Osteocyte (in vitro differentiated cells): Measurements from ENCODE around the gene MEGF10. TPM values are rescaled to one million over a fixed set of nuclear protein-coding genes. Genes with fewer than 3 reads are reported as not detected.
A peak's percentile ranks its signal among the peaks of the same experiment; 100 is the strongest.

Experiments used
- DNase-seq: peaks from one replicate; pipeline ENCODE4 v3.0.0; 2021; ENCODE audit warnings: mixed read lengths; ENCODE audit not compliant: unreplicated experiment; ENCODE audit errors: extremely low spot score
- H3K27ac Mint-ChIP-seq: one replicate; pipeline ENCODE4 v1.8.0; 2021; ENCODE audit warnings: mild to moderate bottlenecking, mixed read lengths; ENCODE audit not compliant: unreplicated experiment
- H3K27me3 Mint-ChIP-seq: one replicate; pipeline ENCODE4 v1.8.0; 2021; ENCODE audit warnings: mixed read lengths; ENCODE audit not compliant: unreplicated experiment
- H3K36me3 Mint-ChIP-seq: one replicate; pipeline ENCODE4 v1.8.0; 2021; ENCODE audit warnings: mixed read lengths; ENCODE audit not compliant: unreplicated experiment
- H3K4me1 Mint-ChIP-seq: one replicate; pipeline ENCODE4 v1.8.0; 2021; ENCODE audit warnings: mixed read lengths; ENCODE audit not compliant: unreplicated experiment
- H3K4me3 Mint-ChIP-seq: one replicate; pipeline ENCODE4 v1.8.0; 2021; ENCODE audit warnings: mild to moderate bottlenecking, moderate library complexity, mixed read lengths; ENCODE audit not compliant: unreplicated experiment
- H3K9me3 Mint-ChIP-seq: one replicate; pipeline ENCODE4 v1.8.0; 2021; ENCODE audit warnings: mixed read lengths; ENCODE audit not compliant: unreplicated experiment
- total RNA-seq: library from RNA; stranded (reverse); gene quantifications from 2 replicates; pipeline ENCODE4 v1.2.1, GENCODE V29; 2021
- TF ChIP-seq, protein P1 (sequence below): fragments of 200-600 bp; sonication (generic); IDR thresholded peaks from 2 replicates; pipeline ENCODE4 v1.5.0; 2021; ENCODE audit warnings: antibody characterized with exemption, mild to moderate bottlenecking, moderate library complexity

The MEGF10 gene
- total RNA-seq, 1 donor from 2014 or later, result 39.8 TPM

- H3K27me3 Mint-ChIP-seq, result peaks cover 2% of the 10 kb centered on the region
- TF ChIP-seq, protein P1, sequence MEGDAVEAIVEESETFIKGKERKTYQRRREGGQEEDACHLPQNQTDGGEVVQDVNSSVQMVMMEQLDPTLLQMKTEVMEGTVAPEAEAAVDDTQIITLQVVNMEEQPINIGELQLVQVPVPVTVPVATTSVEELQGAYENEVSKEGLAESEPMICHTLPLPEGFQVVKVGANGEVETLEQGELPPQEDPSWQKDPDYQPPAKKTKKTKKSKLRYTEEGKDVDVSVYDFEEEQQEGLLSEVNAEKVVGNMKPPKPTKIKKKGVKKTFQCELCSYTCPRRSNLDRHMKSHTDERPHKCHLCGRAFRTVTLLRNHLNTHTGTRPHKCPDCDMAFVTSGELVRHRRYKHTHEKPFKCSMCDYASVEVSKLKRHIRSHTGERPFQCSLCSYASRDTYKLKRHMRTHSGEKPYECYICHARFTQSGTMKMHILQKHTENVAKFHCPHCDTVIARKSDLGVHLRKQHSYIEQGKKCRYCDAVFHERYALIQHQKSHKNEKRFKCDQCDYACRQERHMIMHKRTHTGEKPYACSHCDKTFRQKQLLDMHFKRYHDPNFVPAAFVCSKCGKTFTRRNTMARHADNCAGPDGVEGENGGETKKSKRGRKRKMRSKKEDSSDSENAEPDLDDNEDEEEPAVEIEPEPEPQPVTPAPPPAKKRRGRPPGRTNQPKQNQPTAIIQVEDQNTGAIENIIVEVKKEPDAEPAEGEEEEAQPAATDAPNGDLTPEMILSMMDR, result no peak
- H3K27ac Mint-ChIP-seq, result no peak overlapping the region
- no peak for DNase-seq
- H3K36me3 Mint-ChIP-seq, result peaks cover 16% of the 10 kb centered on the region
- no peak overlapping the region for H3K4me3 Mint-ChIP-seq
- H3K4me1 Mint-ChIP-seq, result peaks cover 29% of the 10 kb centered on the region
- H3K9me3 Mint-ChIP-seq, result no peaks in the 10 kb centered on the region
Observed at GRCh38 chr5:127398508-127398907, 107.9 kb downstream of the MEGF10 start.

DNA sequence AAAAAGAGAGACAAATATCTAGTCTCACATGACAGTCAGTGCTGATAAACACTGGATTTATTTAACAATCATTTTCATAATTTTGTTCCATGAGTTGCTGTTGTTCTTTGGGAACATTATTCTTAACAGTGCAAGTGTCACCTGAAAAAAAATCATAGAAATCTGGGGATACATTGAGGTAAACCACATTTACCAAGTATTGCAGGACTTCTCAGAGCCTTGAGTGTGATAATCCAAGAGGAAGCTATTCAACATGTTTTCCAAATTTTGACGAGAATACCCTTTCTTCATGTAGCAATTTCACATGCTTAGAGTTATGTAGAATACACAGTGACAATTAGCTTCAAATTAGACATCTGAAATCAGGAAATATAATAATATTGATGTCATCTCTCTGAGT lies 108.5 kb downstream of the MEGF10 start:
- peaks cover 16% of the 10 kb centered on the region for H3K36me3 Mint-ChIP-seq
- no peak overlapping the region for H3K27ac Mint-ChIP-seq
- H3K9me3 Mint-ChIP-seq, result no peaks in the 10 kb centered on the region
- TF ChIP-seq, protein P1, result no peak
- no peak overlapping the region for H3K4me3 Mint-ChIP-seq
- no peak for DNase-seq
- H3K4me1 Mint-ChIP-seq, result peaks cover 29% of the 10 kb centered on the region
- H3K27me3 Mint-ChIP-seq, result peaks cover 2% of the 10 kb centered on the region

- peaks cover 18% of the 10 kb centered on the region for H3K36me3 Mint-ChIP-seq
- H3K27ac Mint-ChIP-seq, result peak overlapping the region; percentile 59
- DNase-seq, result no peak
- H3K4me3 Mint-ChIP-seq, result no peak overlapping the region
- no peaks in the 10 kb centered on the region for H3K27me3 Mint-ChIP-seq
- H3K9me3 Mint-ChIP-seq, result no peaks in the 10 kb centered on the region
- TF ChIP-seq, protein P1, result no peak
- H3K4me1 Mint-ChIP-seq, result peaks cover 29% of the 10 kb centered on the region
Observed at GRCh38 chr5:127400539-127400938, 109.9 kb downstream of the MEGF10 start.

DNA sequence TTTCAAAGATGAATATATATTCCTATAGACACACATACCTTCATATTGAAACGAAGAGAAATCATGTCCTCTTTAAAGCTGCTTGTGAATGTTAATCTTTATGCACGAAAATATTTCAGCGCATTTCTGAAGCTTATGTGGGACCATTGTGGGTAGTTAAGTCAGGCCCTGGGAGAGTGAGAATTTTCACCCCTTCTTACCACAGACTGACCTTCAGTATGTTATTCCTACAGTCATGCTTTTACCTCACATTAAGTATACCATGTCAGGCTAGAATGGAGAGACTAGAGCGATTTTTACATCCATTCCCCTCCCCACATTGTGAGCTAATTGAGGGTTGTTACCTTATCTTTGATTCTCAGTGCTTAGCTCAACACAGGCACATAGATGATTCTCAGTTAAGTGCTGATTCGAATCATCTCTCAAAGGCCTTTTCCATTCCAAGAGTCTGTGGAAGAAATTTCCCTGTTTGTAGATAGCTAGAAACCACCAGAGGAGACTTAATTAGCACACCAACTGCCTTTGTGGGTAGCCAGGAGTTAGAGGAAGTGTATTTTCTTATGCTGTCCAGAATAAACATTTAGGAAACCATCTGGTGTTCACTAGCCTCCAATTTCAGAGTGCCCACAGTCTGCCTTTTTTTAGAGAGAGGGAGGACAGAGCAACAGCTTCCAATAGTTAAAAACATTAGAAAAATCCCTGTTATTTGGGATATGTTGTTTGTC lies 110.5 kb downstream of the MEGF10 start:
- DNase-seq, result no peak
- H3K36me3 Mint-ChIP-seq, result peaks cover 21% of the 10 kb centered on the region
- H3K9me3 Mint-ChIP-seq, result no peaks in the 10 kb centered on the region
- TF ChIP-seq, protein P1, result no peak
- peaks cover 31% of the 10 kb centered on the region for H3K4me1 Mint-ChIP-seq
- H3K4me3 Mint-ChIP-seq, result no peak overlapping the region
- peak overlapping the region; percentile 59 for H3K27ac Mint-ChIP-seq
- no peaks in the 10 kb centered on the region for H3K27me3 Mint-ChIP-seq

DNA sequence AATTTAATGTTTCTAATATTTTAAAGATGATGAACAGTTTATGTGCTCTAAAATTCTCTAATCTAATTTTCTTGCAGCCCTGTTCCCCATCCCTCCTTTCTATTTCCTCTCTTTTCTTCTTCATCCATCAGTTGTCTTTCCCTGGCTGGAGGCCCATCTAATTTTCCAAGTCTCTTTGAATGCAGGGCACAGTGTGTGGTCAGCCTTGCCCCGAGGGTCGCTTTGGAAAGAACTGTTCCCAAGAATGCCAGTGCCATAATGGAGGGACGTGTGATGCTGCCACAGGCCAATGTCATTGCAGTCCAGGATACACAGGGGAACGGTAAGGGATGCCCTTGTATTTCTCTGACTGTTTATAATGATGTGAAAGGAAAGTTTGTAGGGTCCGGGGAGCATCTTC lies 111.8 kb downstream of the MEGF10 start:
- H3K4me1 Mint-ChIP-seq, result peaks cover 39% of the 10 kb centered on the region
- peaks cover 18% of the 10 kb centered on the region for H3K36me3 Mint-ChIP-seq
- TF ChIP-seq, protein P1, result no peak
- H3K27me3 Mint-ChIP-seq, result no peaks in the 10 kb centered on the region
- H3K27ac Mint-ChIP-seq, result peak overlapping the region; percentile 64
- no peak overlapping the region for H3K4me3 Mint-ChIP-seq
- DNase-seq, result no peak
- H3K9me3 Mint-ChIP-seq, result no peaks in the 10 kb centered on the region
